Esophagus mucosa (tissue), 1 donor: ENCODE data around the gene PIGL. TPM values are rescaled to one million over a fixed set of nuclear protein-coding genes. Genes with fewer than 3 reads are reported as not detected.

Source experiments
- ATAC-seq: fragments of 200-7000 bp; cut with Tn5 transposase; one replicate; pipeline ENCODE4 v1.9.1; 2020
- total RNA-seq: library from RNA; stranded (reverse); gene quantifications from one replicate; pipeline ENCODE4 v1.2.4, GENCODE V29; 2023
- donor health status: DM: yes; HTN: yes; CAD: no.

Gene PIGL
- total RNA-seq, 1 donor from 2014 or later, result 18.9 TPM

DNA sequence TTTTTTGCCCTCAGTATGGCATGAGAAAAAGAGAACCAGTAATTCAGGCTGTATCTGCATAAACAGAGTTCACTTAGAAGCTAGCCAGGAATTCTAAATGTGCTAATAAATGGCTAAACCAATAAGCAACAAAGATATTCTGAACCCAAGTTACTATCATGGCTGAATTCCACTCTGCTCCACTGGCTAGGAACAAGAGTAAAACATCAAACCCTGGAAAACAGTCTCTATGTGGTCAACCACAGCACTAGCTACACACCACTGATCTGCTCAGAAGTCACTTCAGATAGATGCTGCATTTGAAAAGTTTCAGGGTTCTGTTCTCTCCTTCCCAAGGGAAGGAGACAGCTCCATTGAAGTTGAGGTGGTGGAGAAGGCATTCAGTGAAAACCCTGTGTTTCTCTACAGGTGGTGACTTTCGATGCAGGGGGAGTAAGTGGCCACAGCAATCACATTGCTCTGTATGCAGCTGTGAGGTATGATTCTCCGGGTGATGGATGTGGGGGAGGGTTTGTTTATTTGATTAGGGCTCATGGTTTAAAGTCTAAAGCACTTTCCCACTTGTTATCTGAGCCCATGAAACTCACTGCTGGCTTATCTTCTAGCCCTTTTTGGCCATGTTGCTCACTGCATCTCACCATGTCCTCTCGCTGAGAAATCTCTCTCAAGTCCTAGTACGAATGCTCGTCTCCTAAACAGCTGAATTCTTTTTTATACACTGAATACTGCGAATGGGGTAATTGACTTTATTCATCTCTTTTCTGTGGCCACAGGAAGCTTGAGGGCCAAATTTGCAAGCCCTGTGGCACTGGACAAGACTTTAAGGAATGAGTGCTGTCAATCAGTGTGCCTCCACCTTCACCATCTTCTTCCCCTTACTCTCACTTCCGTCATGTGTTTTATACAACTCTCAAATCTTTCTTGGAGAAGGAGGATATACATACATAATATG is 96.4 kb downstream of the PIGL start:
- no peak for ATAC-seq

GRCh38 chr17:16314189-16314588 is 97.2 kb downstream of the PIGL start:
- ATAC-seq, result no peak

GRCh38 chr17:16314859-16315258 is 97.8 kb downstream of the PIGL start:
- ATAC-seq, result no peak

GRCh38 chr17:16319969-16320368 is 103.0 kb downstream of the PIGL start:
- ATAC-seq, result no peak

DNA sequence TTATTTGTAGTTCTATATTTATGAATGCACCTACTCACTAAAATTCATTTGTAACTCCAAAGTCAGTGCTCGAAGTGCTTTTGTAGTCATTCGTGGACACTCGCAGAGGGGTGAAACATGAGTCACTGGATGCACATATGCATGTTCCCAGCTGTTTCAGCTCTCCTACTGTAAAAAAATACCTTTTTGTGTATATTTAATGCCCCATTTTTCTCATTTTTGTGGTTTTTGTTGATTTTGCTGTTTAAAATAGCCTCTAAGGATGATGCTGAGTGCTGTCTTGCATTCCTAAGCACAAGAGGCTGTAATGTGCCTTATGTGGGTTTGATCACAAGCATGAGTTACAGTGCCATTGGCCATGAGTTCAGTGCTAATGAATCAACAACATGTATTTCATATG is 105.6 kb downstream of the PIGL start:
- no peak for ATAC-seq

GRCh38 chr17:16325964-16326363 is 109.0 kb downstream of the PIGL start:
- ATAC-seq, result no peak

DNA sequence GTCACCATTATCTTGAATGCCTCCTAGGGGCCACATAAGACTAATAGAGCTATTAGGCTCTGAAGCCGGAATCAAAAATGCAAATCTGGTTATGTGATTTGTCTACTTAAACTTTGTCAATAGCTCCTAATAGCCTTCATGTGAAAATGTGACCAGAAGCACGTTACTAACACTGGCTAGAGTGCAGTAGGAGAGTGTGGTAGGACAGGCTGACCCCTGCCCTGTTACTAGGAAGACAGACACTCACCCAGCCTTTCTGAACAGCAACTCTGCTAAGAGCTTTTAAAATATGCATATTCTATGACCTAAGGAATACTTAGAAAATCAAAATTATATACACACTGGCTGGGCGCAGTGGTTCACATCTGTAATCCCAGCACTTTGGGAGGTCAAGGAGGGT is 110.0 kb downstream of the PIGL start:
- ATAC-seq, result no peak

- ATAC-seq, result no peak
Observed at GRCh38 chr17:16328997-16329396, 112.0 kb downstream of the PIGL start.

- peak; percentile 90 for ATAC-seq
Observed at GRCh38 chr17:16329519-16330271, 112.7 kb downstream of the PIGL start.

DNA sequence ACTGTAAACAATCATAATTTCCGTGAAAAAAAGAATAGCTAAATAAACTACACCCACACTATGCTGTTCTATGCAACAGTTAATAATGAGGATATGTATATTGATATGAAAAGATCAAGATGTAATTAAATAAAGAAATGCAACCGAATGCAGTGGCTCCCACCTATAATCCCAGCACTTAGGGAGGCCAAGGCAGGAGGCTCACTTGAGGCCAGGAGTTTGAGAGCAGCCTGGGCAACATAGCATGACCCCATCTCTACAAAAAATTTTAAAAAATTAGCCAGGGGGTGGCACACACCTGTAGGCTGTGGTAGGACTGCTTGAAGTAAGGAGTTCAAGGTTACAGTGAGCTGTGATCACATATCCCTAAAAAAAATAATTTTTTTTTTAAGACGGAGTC is 121.4 kb downstream of the PIGL start:
- ATAC-seq, result no peak

DNA sequence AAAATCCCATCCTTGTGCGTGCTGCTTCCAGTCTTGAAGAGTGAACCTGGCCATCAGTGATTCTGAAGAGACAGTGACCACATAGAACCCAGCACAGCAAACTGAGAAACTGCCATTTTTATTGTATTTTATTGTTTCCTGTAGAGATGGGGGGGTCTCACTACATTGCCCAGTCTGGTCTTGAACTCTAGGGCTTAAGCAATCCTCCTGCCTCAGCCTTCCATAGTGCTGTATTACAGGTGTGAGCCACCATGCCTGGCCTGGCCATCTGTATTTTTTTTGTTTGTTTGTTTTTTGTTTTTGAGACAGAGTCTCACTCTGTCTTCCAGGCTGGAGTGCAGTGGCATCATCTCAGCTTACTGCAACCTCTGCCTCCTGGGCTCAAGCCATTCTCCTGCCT is 122.4 kb downstream of the PIGL start:
- no peak for ATAC-seq

GRCh38 chr17:16339959-16340358 is 122.9 kb downstream of the PIGL start:
- no peak for ATAC-seq

GRCh38 chr17:16342979-16343378 is 126.0 kb downstream of the PIGL start:
- no peak for ATAC-seq

DNA sequence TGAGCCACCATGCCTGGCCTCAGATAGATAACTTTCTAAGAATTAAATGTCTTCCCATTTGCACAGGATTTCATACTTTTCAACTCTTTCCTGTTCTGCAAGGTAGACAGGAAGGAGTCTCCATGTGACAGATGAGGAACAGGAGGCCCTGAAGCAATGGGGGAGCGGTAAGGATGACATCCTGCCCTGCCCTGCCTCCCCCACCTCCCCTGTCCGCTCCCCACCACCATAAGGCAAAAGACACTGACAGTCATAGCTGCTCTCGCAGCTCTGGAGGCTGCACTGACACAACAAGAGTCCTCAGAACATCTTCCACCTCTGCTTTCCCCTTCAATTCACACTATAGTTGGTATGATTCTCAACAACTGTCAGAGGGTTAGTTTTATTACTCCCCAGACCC is 126.6 kb downstream of the PIGL start:
- ATAC-seq, result no peak

GRCh38 chr17:16345565-16345964 is 128.6 kb downstream of the PIGL start:
- ATAC-seq, result no peak

DNA sequence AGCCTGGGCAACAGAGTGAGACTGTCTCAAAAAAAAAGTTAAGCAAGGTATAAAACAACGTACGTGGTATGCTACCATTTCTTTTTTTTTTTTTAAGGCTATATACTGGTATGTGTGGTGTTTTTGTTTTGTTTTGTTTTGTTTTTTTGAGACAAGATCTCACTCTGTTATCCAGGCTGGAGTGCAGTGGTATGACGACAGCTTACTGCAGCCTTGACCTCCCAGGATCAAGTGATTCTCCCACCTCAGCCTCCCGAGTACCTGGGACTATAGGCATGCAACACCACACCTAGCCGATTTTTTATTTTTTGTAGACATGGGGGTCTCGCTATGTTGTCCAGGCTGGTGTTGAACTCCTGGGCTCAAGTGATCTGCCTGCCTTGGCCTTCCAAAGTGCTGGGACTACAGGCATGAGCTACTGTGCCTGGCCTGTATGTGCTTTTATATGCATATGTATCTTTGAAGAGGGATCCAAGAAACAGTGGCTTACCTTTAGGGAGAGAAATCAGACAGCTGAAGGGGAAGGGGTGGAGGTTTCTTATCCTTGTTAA is 129.8 kb downstream of the PIGL start:
- ATAC-seq, result no peak

DNA sequence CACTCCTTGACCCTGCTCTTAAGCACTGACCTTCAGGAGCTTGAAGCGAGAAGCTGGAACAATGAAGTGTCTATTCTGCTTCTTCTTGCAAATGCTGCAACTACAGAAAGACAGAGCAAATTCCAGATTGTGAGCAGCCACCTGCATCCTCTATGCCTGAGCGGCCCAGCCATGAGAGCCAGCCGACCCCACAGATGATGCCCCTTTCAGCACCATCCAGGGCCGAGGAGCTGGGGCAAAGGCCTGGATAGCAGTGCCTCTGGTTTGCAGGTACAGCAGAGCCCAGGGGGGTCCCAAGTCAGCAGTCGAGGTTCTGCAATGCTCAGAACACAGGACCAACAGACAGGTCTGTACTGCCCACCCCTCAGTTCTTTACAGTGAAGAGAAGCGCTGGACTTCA is 131.6 kb downstream of the PIGL start:
- no peak for ATAC-seq

DNA sequence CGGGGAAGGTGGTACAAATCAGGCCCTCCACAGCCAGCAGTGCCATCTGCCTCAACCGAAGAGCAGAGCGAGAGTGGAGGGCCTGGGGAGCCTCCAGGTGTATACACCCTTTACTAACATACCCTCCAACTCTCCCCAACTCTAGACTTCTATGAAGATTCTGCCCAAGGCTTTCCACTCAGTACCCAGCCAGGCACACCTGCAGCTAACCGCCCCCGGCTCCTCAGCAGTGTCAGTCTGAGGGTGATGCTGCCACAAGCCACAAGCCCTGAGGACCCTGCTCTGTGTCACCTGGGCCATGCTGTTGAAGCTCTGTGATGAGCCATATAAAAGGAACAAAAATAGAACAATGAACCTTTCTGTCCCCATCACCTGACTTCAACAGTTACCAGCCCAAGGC is 132.4 kb downstream of the PIGL start:
- ATAC-seq, result no peak

- ATAC-seq, result no peak
Observed at GRCh38 chr17:16351831-16352230, 134.8 kb downstream of the PIGL start.

- no peak for ATAC-seq
Observed at GRCh38 chr17:16352303-16352666, 135.3 kb downstream of the PIGL start.

- peak; percentile 54 for ATAC-seq
Observed at GRCh38 chr17:16352667-16353316, 135.8 kb downstream of the PIGL start.

- peak; percentile 64 for ATAC-seq
Observed at GRCh38 chr17:16353317-16354174, 136.5 kb downstream of the PIGL start, which contains the start of gene CENPV. TSS of gene CENPV (minus strand) at chr17:16353469. CDS start at chr17:16353436, 33 bp downstream.
